PFSK-1 (cell line): Measurements from ENCODE around the gene DSTN.

Experiments
- POLR2AphosphoS5 ChIP-seq: IDR thresholded peaks from 2 replicates; pipeline ENCODE4 v1.6.1; 2012; ENCODE audit warnings: low read depth, mild to moderate bottlenecking, control low read depth, low read length, moderate library complexity
- TAF1 ChIP-seq: IDR thresholded peaks from 2 replicates; pipeline ENCODE4 v1.6.1; 2012; ENCODE audit warnings: low read length, control low read depth, borderline replicate concordance; ENCODE audit not compliant: insufficient read depth
- TF ChIP-seq, protein P1 (sequence below), 2 experiments: IDR thresholded peaks; 2 replicates each; pipeline versions ENCODE4 v1.6.1 to v1.8.0; 2011 to 2012; ENCODE audit warnings: low read depth in 2 of 2, low read length in 2 of 2, control low read depth in 1 of 2, inconsistent platforms in 1 of 2, mild to moderate bottlenecking in 1 of 2, moderate library complexity in 1 of 2; ENCODE audit not compliant: insufficient read depth in 1 of 2

DNA sequence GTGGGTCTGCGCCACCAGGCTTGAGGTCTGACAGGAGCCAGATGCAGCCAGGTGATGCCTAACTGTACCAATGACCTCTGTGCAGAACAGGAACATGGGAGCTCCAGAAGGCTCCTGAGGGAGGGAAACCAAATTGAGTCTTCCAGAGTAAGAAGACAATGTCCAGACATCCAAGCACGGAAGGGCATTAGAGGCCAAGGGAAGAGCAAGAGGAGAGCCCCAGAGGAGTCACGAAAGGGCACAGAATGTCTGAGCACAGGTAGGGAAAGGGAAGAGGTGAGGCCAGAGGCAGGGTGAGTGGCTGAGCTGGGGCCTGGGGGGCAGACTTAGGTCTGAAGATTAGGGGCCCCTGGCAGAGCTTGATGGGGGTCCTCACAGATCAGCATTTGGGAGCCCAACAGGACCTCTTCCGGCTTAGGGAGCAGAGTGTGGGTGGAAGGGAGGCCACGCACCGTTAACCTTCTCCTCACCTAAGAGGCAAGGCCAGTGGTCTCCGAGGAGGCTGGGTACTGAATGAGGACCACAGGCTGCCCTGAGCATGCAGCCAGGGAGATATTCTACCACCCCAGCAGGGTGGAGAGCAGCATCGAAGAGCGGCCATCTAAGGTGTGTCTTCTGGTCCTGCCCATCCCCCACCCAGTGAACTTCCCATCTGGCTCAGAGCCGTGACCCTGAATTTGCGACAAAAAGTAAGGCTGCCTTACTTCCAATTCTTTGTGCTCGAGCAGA lies 70.4 kb downstream of the DSTN start:
- TF ChIP-seq POLR2AphosphoS5 (no peak), TAF1 (no peak)
- TF ChIP-seq, protein P1, sequence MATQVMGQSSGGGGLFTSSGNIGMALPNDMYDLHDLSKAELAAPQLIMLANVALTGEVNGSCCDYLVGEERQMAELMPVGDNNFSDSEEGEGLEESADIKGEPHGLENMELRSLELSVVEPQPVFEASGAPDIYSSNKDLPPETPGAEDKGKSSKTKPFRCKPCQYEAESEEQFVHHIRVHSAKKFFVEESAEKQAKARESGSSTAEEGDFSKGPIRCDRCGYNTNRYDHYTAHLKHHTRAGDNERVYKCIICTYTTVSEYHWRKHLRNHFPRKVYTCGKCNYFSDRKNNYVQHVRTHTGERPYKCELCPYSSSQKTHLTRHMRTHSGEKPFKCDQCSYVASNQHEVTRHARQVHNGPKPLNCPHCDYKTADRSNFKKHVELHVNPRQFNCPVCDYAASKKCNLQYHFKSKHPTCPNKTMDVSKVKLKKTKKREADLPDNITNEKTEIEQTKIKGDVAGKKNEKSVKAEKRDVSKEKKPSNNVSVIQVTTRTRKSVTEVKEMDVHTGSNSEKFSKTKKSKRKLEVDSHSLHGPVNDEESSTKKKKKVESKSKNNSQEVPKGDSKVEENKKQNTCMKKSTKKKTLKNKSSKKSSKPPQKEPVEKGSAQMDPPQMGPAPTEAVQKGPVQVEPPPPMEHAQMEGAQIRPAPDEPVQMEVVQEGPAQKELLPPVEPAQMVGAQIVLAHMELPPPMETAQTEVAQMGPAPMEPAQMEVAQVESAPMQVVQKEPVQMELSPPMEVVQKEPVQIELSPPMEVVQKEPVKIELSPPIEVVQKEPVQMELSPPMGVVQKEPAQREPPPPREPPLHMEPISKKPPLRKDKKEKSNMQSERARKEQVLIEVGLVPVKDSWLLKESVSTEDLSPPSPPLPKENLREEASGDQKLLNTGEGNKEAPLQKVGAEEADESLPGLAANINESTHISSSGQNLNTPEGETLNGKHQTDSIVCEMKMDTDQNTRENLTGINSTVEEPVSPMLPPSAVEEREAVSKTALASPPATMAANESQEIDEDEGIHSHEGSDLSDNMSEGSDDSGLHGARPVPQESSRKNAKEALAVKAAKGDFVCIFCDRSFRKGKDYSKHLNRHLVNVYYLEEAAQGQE (IDR thresholded peaks at IDR 0.05; ENCODE audit: insufficient read depth in 1 of 2, low read depth in 2 of 2, low read length in 2 of 2): no peak
